Stimulated activated CD4-positive, alpha-beta T cell treated with anti-CD3 and anti-CD28 coated beads, Interleukin-4, amount 100 ng/mL, for 4 hours (primary cell): ENCODE measurements around the gene RCAN3.
A peak's percentile ranks its signal among the peaks of the same experiment; 100 is the strongest.

Source experiments
- DNase-seq, 2 experiments: peaks; one replicate each; pipeline ENCODE4 v3.0.0-alpha.2; 2020

The RCAN3 gene

DNA sequence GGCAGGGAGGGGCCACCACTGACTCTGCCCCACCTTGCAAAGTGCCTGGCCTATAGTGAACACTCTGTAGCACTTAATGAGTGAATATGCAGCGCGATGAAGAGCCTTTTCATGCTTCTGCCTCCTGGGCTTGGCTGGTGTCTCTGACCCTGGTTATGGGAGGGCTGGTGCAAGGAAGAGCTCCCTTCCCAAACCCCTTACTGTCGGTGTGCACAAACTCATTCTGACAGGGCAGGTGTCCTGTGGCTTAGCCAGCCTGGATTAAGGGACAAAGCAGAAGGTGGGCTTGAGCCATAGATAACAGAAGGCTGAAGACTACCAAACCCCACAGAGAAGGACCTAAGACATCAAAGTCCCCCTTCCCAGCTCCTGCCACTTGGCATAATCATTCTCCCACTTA lies 51.3 kb downstream of the RCAN3 start:
- no peak for DNase-seq

DNA sequence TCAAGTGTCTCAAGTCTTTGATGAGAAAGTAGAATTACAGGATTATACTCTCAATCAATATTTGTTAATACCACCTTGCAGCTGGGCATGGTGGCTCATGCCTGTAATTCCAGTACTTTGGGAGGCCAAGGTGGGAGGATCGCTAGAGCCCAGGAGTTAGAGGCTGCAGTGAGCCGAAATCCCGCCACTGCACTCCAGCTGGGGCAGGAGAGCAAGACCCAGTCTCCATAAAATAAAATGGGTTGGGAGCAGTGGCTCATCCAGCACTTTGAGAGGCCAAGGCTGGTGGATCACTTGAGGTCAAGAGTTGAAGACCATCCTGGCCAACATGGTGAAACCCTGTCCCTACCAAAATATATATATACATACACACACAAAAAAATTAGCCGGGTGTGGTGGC lies 52.1 kb downstream of the RCAN3 start:
- no peak for DNase-seq

DNA sequence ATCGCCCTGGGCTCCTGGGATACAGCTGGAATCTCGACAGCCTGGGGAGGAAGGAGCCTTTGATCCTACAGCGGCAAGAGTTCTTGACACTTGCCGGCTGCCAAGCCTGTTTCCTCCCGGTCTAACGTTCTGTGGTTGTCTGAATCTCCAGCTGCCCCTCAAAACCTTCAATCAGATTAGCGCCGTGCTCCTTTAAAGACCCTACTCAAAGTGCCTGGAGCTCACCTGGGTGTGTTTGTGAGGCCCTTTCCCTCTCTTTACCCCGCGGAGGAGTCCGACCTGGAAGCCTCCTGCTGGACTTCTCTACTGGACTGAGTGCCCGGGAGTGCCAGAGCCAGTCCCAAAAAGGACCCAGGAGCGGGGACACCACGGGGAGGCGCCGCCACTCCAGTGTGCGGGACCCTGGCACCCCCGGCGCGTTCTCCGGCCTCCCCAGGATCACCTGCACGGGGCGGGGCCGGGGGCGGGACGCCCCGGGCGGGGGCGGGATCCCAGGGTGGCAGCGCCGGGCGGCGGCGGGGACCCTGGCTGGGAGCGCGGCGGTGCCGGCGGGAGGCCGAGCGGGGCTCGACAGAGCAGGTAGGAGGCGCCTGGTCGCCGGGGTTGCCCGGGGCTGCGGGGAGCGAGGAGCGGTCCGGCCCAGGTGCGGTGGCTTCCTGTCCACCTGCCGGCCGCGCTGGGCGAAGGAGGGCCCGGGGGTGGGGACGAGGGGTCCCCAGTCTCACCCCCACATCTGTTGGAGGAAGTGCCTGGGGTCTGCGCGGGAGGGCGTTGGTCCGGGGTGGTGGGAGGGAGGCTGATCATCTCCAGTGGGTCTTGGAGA lies 53.2 kb downstream of the RCAN3 start, which contains the start of gene NCMAP:
NCMAP (plus strand) TSS at position 497 of the 823 bp plus-strand sequence. CDS start 39,344 bp downstream, outside the sequence.
- peak; percentile 41 to 57 for DNase-seq

DNA sequence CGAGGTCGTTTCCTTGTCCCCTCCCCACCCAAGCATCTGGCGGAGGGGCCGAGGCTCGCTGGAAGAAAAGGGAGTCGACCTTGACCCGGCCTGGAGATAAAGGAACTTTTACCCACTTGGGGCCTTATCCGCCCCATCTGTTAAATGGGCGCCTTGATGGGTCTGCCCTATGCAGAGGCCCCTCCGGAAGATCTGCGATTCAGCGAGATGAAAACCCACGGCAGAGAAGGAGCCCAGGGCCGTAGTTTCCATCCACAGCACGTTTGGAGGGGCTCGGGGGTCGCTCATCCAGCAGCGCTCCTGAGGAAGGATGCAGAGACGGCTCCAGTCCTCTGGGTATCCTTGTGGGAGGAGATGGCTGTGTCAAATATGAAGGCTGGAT lies 53.8 kb downstream of the RCAN3 start:
- DNase-seq: no peak

DNA sequence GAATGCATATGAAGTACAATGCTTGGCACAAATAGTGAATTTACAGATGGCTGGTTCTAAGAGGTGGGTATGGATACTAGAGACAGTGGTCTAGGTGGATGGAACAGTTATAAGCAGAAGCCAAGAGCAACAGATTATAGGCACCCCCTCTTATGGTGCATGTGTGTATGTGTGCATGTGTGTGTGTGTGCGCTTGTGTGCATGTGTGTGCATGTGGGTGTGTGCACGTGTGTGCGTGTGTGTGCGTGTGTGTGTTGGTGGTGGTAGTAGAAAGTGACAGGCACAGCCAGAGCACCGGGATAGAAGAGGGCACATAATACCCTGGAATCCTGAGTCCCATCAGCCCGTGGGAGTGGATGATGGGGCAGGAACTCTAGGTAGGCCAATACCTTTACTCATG lies 54.6 kb downstream of the RCAN3 start:
- no peak for DNase-seq

DNA sequence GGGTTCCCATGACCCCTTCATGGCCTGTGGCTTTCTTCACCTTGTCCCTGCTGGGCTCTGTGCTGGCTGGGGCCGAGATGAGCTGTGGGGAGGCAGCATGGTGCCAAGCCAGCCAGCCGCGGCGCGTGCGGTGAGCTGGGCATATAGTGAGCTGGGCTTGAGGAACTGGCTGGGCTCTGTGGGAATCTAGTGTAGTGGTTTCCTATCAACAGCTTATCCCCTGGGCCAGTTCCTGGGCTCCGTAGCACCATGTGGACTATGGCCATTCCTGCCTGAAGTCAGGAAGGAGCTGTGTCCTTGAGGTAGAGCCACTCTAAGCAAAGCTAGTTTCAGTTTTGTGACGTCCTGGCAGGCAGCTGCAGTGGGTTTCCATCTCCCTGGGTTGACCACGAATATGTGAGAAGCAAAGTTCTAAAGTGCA lies 55.1 kb downstream of the RCAN3 start:
- DNase-seq: no peak

DNA sequence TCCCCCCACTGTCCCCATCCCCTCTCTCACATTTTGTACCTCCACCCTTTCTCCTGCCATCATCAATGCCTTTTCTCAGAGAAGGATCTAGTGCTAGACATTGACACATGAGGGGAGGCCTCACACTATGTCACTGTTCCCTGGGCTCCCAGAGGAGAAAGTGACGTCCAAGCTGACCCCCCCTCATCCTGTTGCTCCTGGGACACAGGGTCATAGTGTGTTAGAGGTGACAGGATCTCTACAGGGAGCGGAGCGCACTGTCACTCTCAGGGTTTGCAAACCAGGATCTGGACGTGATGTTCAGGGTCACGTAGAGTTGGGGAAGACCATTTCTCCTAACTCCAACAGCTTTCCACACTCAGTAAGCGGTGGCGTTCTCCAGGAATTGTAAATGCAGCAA lies 55.8 kb downstream of the RCAN3 start:
- DNase-seq: no peak

DNA sequence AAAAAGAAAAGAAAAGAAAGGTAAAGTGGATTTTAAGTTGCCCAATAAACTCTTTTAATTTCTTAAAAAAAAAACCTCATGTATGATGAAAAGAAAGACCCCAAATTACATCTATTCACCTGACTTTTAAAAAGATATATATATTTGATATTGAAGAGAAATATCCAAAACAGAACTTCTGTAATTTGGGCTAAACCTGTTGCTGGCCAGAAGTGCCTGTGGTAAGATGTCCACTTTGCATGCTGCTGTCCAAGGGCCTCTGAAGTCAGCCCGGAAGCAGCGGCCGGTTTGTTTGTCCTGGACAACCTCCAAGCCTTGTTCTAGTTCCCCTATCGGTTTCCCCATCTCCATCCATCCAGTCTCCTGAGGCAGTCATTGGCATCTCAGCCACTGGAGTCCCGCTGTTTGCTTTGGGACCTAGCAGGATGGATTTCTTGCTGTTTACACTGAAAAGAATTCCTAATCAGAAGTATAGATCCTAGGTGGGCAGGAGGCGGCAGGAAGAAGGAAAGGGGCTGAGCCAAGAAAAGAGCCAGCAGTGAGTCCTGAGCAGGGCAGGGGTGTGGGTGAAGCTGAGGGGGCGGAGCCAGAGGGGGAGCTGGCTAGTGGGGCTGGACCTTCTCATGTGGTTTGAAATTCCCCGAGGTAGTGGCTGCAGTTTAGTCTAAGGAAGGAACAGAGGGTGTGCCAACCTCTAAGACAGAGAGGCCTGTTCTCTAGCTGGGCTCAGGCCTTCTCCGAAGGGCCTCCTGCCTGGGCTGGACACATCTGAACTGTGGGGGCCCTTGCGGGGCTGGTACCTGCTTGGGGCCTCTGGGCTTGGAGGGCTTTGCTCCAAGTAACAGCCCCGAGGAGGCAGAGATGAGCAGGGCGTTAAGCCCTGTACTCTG lies 56.5 kb downstream of the RCAN3 start:
- DNase-seq: no peak

DNA sequence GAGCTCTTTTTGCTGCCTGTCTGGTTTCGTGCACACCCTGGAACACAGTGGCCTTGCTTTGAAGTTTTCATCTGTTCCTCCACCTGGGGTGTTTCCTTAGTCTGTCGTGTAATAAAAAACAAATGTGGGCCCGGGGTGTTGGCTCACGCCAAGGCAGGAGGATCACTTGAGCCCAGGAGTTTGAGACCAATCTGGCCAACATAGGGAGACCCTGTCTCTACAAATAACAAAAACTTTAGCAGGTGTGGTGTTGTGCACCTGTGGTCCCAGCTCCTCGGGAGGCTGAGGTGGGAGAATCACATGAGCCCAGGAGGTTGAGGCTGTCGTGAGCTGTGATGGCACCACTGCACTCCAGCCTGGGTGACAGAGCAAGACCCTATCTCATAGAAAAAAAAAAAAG lies 57.7 kb downstream of the RCAN3 start:
- DNase-seq: no peak

DNA sequence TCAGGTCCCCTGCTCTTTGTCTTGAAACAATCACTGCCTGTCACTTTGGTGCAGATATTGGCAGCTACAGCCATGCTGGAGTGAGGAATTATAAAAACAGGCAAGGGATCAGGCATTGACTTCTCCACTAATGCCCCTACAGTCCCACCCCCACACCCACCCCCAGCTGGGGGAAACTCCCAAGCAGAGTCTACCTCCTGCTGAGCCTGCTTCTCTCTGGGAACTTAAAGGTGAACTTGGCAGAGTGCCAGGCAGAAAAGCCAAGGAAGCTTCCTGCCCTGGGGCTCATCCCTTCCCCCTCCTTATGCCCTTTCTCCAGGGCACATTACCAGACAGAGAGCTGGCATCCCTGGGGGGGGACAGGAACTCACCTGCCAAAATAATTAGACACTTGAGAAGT lies 60.0 kb downstream of the RCAN3 start:
- DNase-seq: no peak

DNA sequence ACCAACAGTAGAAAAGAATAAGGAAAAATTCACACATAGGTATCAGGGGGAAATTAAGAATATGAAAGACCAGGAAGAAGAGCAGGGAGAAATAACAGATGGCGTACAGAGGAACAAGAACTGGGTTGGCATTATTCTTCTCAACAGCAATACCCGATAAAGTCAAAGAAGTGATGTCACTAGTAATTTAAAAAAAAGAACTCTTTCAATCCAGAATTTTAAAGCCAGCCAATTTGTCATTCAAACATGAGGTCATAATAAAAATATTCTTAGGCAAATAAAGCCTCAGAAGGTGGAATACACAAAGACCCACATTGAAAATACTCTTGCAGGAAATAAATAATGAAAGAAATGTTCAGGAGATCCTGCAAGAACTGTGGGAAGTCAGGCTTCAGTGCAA lies 62.1 kb downstream of the RCAN3 start:
- no peak for DNase-seq

DNA sequence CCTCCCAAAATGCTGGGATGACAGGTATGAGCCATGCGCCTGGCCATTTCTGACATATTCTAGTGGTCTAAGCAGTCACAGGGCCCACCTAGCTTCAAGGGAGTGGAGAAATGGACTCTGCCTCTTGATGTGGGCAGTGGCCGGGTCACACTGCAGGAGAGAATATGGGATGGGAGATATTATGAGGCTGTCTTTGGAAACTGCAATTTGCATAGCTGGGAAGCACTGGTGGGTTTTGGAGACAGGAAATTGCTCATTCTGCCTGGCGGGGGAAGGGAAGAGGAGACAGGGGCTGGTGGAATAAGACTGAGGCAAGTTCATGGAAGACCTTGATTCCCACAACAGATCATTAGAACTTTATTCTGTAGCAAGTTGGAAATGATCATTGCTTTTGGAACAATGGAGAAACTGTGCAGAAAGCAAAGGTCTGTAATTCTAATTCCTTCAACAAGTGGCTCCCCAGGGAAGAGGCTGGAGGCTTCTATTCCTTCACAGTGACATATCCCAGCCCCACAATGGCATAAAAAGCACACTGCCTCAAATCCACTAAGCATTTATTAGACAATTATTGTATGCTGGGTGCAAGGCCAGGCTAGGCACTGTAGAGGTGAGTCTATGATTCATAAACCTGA lies 63.7 kb downstream of the RCAN3 start:
- DNase-seq: no peak

DNA sequence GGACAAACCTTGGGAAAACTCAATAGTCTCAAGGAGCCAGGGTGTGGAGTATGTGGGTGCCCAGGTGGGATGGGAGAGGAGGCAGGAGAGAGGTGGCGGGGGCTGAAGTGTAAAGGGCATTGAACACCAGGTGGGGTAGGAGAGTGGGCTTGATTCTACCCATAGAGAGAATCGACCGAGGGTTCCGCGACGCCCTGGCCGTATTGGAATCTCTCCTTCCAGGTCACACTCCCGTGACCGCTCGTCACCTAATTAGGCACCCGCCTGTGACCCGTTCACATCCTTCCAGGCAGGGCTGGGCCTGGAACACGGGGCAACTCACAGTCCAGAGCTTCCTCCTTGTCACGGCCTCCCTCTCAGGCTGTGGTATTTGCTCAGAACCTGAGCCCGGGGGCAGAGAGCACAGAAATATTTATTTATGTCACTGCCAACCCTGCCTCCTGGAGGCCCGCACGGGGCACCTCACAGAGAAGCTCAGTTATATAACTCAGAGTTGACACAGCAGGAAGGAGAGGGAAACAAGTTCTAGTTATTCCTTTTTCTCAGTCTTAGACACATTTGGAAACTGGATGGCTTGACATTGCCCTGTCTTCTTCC lies 65.3 kb downstream of the RCAN3 start:
- no peak for DNase-seq

DNA sequence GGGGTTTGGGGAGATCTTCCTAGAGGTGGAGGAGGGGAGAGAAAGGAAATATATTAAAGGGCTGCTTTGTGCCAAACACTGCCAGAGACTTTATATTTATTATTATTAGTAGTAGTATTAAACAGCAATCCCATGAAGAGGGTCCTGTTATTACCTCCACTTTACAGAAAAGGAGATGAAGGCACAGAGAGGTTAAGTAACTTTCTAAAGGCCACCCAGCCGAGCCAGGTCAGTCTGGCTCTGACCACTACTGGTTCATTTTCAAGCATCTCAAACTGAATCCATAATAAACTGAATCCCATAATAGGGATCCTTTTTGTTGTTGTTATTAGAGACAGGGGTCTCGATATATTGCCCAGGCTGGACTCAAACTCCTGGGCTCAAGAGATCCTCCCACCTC lies 65.8 kb downstream of the RCAN3 start:
- DNase-seq: no peak

DNA sequence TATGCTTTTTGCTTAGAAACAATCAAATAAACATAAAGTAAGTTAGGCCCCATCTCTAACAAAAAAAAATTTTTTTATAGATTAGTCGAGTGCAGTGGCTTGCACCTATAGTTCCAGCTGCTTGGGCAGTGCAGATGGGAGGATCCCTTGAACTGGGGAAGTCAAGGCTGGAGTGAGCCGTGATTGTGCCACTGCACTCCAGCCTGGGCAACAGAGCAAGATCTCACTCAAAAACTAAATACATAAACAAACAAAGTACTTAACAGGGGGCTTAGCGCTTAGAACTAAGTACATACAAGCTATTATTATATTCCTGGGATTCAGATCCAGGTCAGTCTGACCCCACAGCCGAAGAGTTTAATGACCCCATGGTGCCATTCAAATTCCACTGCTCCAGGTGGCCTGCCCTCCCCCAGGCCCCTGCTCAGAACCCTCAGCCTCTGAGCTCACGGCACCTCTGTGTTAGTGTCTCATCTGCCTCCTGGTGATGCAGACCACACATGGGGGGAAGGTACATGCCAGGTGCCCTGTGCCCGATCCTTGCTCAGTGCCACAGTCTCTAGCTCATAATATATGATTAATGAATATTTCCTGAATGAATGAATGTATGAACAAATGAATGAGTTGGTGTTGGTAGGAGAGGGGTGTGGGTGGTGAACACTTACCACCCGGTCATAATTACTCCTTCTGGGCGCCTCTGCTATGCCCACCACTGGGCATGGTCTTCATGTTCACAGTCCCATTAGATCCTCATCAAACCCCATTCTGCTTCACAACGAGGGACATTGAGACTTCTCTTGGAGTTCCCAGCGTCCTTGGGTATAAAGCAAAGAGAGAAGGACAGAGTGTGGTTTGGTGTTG lies 67.9 kb downstream of the RCAN3 start:
- DNase-seq: no peak

DNA sequence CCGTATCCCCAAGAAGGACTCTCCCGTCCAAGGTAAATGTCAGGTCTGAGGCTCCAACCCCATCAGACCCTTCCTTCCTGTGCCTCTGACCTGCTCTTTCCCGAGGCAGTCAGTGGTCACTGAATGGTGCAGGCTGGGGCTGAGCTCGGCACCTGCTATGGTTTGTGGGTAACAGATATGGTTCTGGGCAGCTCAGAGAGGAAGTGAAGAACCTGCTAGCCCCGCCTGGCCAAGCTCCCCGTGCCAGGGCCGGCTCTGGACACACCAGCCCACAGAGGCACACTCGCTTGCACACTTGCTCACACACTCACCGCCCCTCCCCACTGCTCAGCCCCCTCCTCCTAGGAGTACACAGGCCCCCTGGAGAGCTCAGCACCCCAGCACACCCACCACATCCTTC lies 69.7 kb downstream of the RCAN3 start:
- DNase-seq: no peak

DNA sequence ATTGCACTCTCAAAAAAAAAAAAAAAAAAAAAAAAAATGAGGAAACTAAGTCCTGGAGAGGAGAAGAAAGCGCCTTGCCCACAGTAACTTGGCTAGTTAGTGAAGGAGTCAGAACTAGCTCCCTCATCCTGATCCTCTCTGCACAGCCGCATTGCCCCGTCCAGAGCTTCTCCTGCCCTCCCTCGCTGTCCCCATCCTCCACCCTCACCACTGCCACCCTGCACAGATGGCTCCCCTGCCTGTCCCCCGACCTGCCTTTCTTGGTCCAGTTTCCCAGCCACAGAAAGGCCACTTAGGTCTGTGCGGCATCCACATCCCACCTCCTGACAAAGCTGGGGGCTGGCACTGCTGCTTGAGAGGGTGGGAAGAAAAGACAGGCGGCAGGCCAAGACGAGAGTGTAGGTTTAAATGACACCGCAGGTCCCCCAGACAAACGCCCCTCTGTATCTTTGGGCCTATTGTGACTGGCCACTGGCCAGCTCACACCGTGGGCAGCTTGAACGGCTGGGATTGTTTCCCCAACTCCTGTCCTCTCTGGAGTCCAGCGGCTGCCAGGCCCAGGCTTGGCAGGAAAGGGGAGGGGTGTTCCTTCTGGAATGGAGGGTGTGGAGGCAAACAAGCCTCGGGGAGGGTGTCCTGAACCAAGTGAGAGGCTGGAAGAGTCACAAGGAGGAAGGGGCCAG lies 73.4 kb downstream of the RCAN3 start:
- DNase-seq: no peak

DNA sequence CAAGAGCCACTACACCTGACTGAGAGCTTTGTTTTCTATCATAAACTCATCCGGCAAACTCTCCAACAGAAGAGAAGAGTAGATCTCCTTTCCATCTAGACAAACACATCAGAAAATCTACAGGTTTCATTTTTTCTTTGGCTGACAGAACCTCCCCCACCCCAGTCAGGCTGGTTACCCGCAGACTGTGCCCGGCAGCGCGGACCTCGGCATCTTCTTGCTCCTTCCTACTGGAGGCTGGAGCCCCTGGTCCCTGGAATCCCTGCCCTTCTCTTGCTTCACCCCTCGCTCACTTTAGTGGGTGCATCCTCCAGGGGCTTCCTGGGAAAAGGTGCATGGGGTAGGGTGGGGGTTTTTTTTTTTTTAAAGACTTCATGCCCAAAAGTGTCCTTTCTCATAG lies 76.2 kb downstream of the RCAN3 start:
- no peak for DNase-seq

DNA sequence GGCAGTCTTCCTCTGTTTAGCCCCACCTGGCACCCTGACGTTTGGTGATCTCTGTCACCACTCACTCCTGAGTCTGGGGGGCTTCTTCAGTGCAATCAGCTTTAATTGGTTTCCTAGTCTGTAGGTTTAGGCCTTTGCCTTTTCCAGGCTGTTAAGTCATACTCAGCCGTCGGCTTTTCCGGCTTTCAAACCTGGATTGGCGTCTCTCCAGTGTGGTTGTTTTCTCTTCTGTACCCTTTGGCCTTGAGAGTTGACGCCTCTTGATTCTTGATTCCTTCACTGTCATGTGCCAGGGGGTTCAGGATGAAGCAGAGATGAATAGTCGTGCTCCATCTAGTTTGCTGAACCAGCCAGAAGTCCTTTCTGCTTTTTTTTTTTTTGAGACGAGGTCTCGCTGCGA lies 78.1 kb downstream of the RCAN3 start:
- DNase-seq: no peak

DNA sequence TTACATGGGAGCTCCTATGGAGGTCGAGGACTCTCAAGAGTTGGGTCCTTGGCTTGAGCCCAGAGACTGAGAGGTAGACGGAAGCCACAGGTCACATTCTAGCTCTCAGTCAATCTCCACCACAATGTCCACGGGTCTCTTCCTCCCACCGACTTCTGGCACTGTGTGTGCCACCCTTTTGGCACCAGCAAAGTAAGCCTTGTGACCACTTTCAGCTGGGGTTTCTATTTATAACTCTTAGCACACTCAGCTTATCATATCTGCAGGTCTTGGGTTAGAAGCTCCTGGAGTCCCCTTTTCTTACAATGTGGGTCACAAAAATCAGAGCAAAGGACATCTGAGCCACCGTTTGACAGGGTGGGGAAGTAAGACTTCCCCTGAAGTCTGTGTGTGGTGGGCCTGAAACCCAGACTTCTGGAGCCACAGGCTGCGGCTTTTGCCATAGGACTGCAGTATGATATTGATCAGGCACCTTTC lies 81.6 kb downstream of the RCAN3 start:
- DNase-seq: no peak

DNA sequence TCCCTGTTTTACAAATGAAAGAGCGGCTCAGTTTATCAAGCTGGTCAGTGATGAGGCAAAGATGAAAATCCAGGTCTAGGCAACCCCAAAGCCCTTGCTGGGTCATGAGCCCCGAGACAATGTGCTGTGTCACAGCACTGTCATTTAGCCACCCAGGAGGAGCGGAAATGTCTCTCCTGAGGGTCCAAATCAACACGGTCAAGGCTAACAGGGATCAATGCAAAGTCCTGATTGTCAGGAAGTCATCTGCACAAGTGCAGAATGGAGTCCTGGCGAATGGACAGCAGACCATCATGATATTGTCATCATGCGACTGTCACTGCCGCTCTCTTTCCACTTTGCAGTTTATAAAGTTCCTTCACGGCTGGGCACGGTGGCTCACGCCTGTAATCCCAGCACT lies 83.5 kb downstream of the RCAN3 start:
- no peak for DNase-seq
